ENCODE measurements around the gene RC3H1. TPM values are rescaled to one million over a fixed set of nuclear protein-coding genes. Genes with fewer than 3 reads are reported as not detected.
"Not testable (repeated sequence)": the region's sequence is repeated elsewhere in the genome, so short reads cannot be mapped to it uniquely, and the experiment has no call there.

Gene RC3H1
- total and polyA plus RNA-seq, 2 donors (not counting 1 experiment from before 2014, with no cell fraction given) = 13.6 to 17.5 TPM

DNA sequence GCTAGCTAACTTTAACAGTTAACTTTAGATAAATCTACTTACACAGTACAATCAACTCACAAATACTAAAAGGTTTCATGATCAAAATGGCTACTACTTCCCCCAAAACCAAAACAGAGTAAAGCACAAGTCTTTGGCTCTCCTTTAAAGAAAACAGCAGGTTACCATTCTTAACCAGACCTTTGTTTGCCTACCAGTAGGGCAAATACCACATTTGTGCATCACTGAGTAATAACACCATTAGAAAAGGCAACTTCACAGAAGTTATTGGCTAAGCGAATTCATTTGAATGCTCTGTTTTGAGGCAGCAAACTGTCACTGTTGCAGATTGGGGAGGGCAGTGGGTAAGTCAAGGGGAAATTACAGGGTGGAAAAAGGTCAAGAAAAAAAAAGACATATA lies 87.7 kb downstream of the RC3H1 start:
- no peak overlapping the region for H3K9ac ChIP-seq (ENCODE audit: insufficient read depth, low read length)
- no peaks in the 10 kb centered on the region for H3K4me1 ChIP-seq (ENCODE audit: control insufficient read depth, extremely low read depth, insufficient read depth, low read length)
- H3K27me3 ChIP-seq (ENCODE audit: control insufficient read depth, insufficient read depth, low read length) = no peaks in the 10 kb centered on the region
- H3K27ac ChIP-seq (ENCODE audit: insufficient read depth, low read length) = no peak overlapping the region
- no peaks in the 10 kb centered on the region for H4K20me1 ChIP-seq (ENCODE audit: control insufficient read depth, extremely low read depth, insufficient read depth, low read length)
- no peak overlapping the region for H2AFZ ChIP-seq (ENCODE audit: low read length)
- peak in 1 of 2 donors; percentile 6 for DNase-seq (ENCODE audit: low read depth in 2 of 2)
- peaks cover 2% of the 10 kb centered on the region for H3K36me3 ChIP-seq (ENCODE audit: control insufficient read depth, insufficient read depth, low read length)
- no peak overlapping the region for H3K4me3 ChIP-seq (replicated peaks in 1 of 4; ENCODE audit: control extremely low read depth in 1 of 4, insufficient read depth in 1 of 4, low read depth in 3 of 4, low read length in 4 of 4)
- H3K9me3 ChIP-seq (ENCODE audit: control insufficient read depth, insufficient read depth, low read depth, low read length) = no peaks in the 10 kb centered on the region
- H3K4me2 ChIP-seq (ENCODE audit: extremely low read depth, insufficient read depth, low read length) = no peak overlapping the region
- H3K79me2 ChIP-seq (ENCODE audit: control insufficient read depth, insufficient read depth, low read length) = no peaks in the 10 kb centered on the region
- TF ChIP-seq, protein P1, sequence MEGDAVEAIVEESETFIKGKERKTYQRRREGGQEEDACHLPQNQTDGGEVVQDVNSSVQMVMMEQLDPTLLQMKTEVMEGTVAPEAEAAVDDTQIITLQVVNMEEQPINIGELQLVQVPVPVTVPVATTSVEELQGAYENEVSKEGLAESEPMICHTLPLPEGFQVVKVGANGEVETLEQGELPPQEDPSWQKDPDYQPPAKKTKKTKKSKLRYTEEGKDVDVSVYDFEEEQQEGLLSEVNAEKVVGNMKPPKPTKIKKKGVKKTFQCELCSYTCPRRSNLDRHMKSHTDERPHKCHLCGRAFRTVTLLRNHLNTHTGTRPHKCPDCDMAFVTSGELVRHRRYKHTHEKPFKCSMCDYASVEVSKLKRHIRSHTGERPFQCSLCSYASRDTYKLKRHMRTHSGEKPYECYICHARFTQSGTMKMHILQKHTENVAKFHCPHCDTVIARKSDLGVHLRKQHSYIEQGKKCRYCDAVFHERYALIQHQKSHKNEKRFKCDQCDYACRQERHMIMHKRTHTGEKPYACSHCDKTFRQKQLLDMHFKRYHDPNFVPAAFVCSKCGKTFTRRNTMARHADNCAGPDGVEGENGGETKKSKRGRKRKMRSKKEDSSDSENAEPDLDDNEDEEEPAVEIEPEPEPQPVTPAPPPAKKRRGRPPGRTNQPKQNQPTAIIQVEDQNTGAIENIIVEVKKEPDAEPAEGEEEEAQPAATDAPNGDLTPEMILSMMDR (conservative IDR thresholded peaks at IDR 0.05 in 1 of 2, IDR thresholded peaks at IDR 0.05 in 1 of 2; ENCODE audit: low read depth in 1 of 2, low read length in 2 of 2) = no peak
- TF ChIP-seq EZH2 (IDR thresholded peaks at IDR 0.05; ENCODE audit: low read length, missing control alignments) = no peak

- H4K20me1 ChIP-seq (ENCODE audit: control insufficient read depth, extremely low read depth, insufficient read depth, low read length); H3K4me2 ChIP-seq (ENCODE audit: extremely low read depth, insufficient read depth, low read length); DNase-seq (ENCODE audit: low read depth in 2 of 2); H2AFZ ChIP-seq (ENCODE audit: low read length); H3K9me3 ChIP-seq (ENCODE audit: control insufficient read depth, insufficient read depth, low read depth, low read length); H3K36me3 ChIP-seq (ENCODE audit: control insufficient read depth, insufficient read depth, low read length); H3K27me3 ChIP-seq (ENCODE audit: control insufficient read depth, insufficient read depth, low read length); H3K27ac ChIP-seq (ENCODE audit: insufficient read depth, low read length); H3K79me2 ChIP-seq (ENCODE audit: control insufficient read depth, insufficient read depth, low read length); H3K4me1 ChIP-seq (ENCODE audit: control insufficient read depth, extremely low read depth, insufficient read depth, low read length); H3K9ac ChIP-seq (ENCODE audit: insufficient read depth, low read length); H3K4me3 ChIP-seq (replicated peaks in 1 of 4; ENCODE audit: control extremely low read depth in 1 of 4, insufficient read depth in 1 of 4, low read depth in 3 of 4, low read length in 4 of 4): not testable (repeated sequence)
Measured at GRCh38 chr1:173930541-173930940, 91.6 kb downstream of the RC3H1 start.

- no peaks in the 10 kb centered on the region for H3K79me2 ChIP-seq (ENCODE audit: control insufficient read depth, insufficient read depth, low read length)
- no peak for TF ChIP-seq EZH2 (IDR thresholded peaks at IDR 0.05; ENCODE audit: low read length, missing control alignments)
- TF ChIP-seq, protein P1 (conservative IDR thresholded peaks at IDR 0.05 in 1 of 2, IDR thresholded peaks at IDR 0.05 in 1 of 2; ENCODE audit: low read depth in 1 of 2, low read length in 2 of 2) = no peak
- no peak overlapping the region for H2AFZ ChIP-seq (ENCODE audit: low read length)
- no peaks in the 10 kb centered on the region for H3K9me3 ChIP-seq (ENCODE audit: control insufficient read depth, insufficient read depth, low read depth, low read length)
- no peaks in the 10 kb centered on the region for H4K20me1 ChIP-seq (ENCODE audit: control insufficient read depth, extremely low read depth, insufficient read depth, low read length)
- H3K9ac ChIP-seq (ENCODE audit: insufficient read depth, low read length) = no peak overlapping the region
- DNase-seq (ENCODE audit: low read depth in 2 of 2) = no peak
- no peaks in the 10 kb centered on the region for H3K27me3 ChIP-seq (ENCODE audit: control insufficient read depth, insufficient read depth, low read length)
- H3K4me3 ChIP-seq (replicated peaks in 1 of 4; ENCODE audit: control extremely low read depth in 1 of 4, insufficient read depth in 1 of 4, low read depth in 3 of 4, low read length in 4 of 4) = no peak overlapping the region
- no peak overlapping the region for H3K27ac ChIP-seq (ENCODE audit: insufficient read depth, low read length)
- H3K36me3 ChIP-seq (ENCODE audit: control insufficient read depth, insufficient read depth, low read length) = no peaks in the 10 kb centered on the region
- no peaks in the 10 kb centered on the region for H3K4me1 ChIP-seq (ENCODE audit: control insufficient read depth, extremely low read depth, insufficient read depth, low read length)
- H3K4me2 ChIP-seq (ENCODE audit: extremely low read depth, insufficient read depth, low read length) = no peak overlapping the region
Measured at GRCh38 chr1:173925306-173926242, 96.6 kb downstream of the RC3H1 start.

Data from fibroblast of lung (primary cell).